Aorta (tissue), 5 donors: ENCODE measurements around the gene NCAN. TPM values are rescaled to one million over a fixed set of nuclear protein-coding genes. Genes with fewer than 3 reads are reported as not detected.

Experiments
- ATAC-seq: fragments of 200-7000 bp; cut with Tn5 transposase; one replicate; pipeline ENCODE4 v1.9.1; 2022; ENCODE audit warnings: moderate library complexity; ENCODE audit not compliant: low FRiP score
- DNase-seq, 2 donors: peaks; one replicate each; pipeline ENCODE4 v3.0.0-alpha.2; 2020
- H3K27ac ChIP-seq, 2 donors: one replicate each; pipeline ENCODE4 v1.5.1; 2013; ENCODE audit warnings: low read length in 2 of 2, mild to moderate bottlenecking in 2 of 2, moderate library complexity in 2 of 2, control low read depth in 1 of 2, inconsistent platforms in 1 of 2, low read depth in 1 of 2
- H3K27me3 ChIP-seq, 2 donors: one replicate each; pipeline ENCODE4 v1.6.1; 2013; ENCODE audit warnings: control low read depth in 1 of 2, low read length in 1 of 2, mild to moderate bottlenecking in 1 of 2, moderate library complexity in 1 of 2; ENCODE audit not compliant: insufficient read depth in 2 of 2, control insufficient read depth in 1 of 2
- H3K36me3 ChIP-seq, 2 donors: one replicate each; pipeline ENCODE4 v1.6.1; 2013; ENCODE audit warnings: control low read depth in 1 of 2, low read length in 1 of 2, mild to moderate bottlenecking in 1 of 2; ENCODE audit not compliant: insufficient read depth in 2 of 2, control insufficient read depth in 1 of 2
- H3K4me1 ChIP-seq, 2 donors: one replicate each; pipeline ENCODE4 v1.6.1; 2013; ENCODE audit warnings: low read length in 2 of 2, control low read depth in 1 of 2, mild to moderate bottlenecking in 1 of 2, moderate library complexity in 1 of 2; ENCODE audit not compliant: insufficient read depth in 2 of 2, control insufficient read depth in 1 of 2
- H3K4me3 ChIP-seq, 2 donors: one replicate each; pipeline ENCODE4 v1.5.1; 2013; ENCODE audit warnings: low read length in 2 of 2, control low read depth in 1 of 2, mild to moderate bottlenecking in 1 of 2
- H3K9me3 ChIP-seq: one replicate; pipeline ENCODE4 v1.6.1; 2013; ENCODE audit warnings: mild to moderate bottlenecking, low read length; ENCODE audit not compliant: control insufficient read depth
- WGBS, 2 donors: extraction: QIAGEN DNeasy Blood & Tissue Kit; methylation state at CpG; one replicate each; pipeline ENCODE4 v1.1.7; 2013; 5-methylcytosine and 5-hydroxymethylcytosine counted together
- intact Hi-C, 2 donors: fragments of 100-400 bp; cut with DNase I; formaldehyde crosslinking; loops; one replicate each; pipeline versions ENCODE4 v1.14.2 to v1.15.0; 2022
- polyA plus RNA-seq, 2 donors: library from polyadenylated mRNA; stranded (reverse); fragments of 200-250 nt; gene quantifications; one replicate each; pipeline ENCODE4 v1.2.3, GENCODE V29; 2013
- total RNA-seq, 2 donors: library from RNA; stranded (reverse); fragmentation: NEBNext Ultra II Directional; extraction: Animal tissue kit (Norgen Biotek cat#: 25700); gene quantifications; one replicate each; pipeline ENCODE4 v1.2.1, GENCODE V29; 2021
- donor health status: healthy with polysubstance abuse.
- donor health status: Bipolar disorder and iron deficiency.
- donor health status: DM: no; HTN: no; CAD: no.
- donor health status: DM: no; HTN: no; CAD: no.
- donor health status: DM: yes; HTN: yes; CAD: no.

The NCAN gene
- total and polyA plus RNA-seq, 4 donors, result not detected

DNA sequence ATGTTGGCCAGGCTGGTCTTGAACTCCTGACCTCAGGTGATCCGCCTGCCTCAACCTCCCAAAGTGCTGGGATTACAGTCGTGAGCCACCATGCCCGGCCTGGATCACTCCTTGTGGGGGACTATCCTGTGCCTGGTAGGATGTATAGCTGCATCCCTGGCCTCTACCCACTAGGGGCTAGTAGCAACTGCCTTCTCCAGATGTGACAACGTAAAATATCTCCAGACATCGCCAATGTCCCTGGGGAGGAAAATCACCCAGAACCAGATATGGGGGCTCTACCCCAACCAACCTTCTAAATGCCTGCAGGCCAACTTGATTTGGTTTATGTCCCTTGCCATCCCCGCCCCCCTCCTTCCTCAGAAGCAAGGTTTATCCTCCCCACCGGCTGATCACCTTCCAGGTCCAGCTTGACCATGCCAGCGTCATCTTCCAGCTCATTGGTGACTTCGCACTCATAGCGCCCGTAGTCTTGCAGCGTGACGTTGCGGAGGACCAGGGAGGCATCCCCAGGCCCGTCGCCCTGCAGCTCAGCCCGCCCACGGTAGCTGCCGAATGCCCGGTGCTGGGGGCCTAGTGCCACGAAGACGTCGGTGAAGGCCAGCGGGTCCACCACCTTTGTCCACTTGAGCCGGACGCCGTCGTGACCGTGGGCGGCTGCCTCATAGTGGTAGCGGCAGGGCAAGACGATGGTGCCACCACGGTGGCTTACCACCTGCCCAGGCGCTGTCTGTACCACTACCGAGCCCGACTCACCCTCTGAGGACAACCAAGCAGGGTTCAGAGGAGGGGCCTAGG is 48.9 kb downstream of the NCAN start:
- DNase-seq, result no peak
- Histone ChIP-seq H3K4me1 (no peaks in the 10 kb centered on the region), H3K36me3 (no peaks in the 10 kb centered on the region), H3K27me3 (no peaks in the 10 kb centered on the region), H3K4me3 (no peak overlapping the region), H3K9me3 (peaks cover 3% of the 10 kb centered on the region), H3K27ac (no peak overlapping the region)
- 46 to 48% methylated on average over 36 of the region's 36 CpGs for WGBS, 2 donors
- ATAC-seq, result no peak
- intact Hi-C loops, result no loop called here

DNA sequence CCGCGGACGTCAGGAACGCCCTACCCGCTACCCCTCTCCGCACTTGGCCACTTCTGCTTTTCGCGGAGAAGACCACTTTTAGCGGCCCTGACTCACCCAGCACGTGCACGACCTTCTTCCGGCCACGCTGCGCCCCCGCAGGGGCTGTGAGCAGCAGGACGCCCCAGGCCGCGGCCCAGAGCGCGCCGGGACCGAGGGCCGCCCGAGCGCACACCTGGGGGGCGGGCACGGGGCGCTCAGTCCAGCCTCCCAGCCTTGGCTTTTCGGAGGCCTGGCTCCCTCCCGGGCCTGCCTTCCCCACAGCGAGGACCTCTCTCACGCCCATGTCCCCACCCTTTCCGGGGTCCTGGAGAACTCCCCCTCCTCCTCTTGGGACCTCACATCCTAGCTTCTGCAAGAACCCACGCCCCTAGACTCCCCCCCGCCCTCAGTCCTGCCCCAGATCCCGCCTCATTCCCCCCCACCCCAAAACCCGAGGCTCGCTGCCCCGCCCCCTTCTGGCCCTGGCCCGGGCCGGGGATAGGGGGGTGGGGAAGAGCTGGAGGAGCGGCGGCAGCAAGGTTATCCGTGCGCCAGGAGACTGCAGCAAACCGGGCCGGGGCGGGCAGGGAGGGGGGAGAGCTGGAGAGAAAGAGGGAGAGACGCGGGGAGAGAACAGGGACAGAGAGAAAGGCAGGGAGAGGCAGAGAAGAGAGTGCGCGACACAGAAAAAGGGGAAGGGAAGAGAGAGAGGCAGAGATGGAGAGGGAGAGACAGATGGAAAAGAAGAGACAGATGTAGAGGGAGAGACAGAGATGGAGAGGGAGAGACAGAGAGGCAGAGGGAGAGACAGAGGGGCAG is 49.8 kb downstream of the NCAN start:
- no peak overlapping the region for H3K4me3 ChIP-seq
- intact Hi-C loops, result no loop called here
- no peaks in the 10 kb centered on the region for H3K27me3 ChIP-seq
- WGBS, 2 donors, result 1 to 2% methylated on average over 41 to 52 of the region's 52 CpGs
- H3K36me3 ChIP-seq, result no peaks in the 10 kb centered on the region
- no peak for DNase-seq
- peaks cover 3% of the 10 kb centered on the region for H3K9me3 ChIP-seq
- no peak overlapping the region for H3K27ac ChIP-seq
- no peaks in the 10 kb centered on the region for H3K4me1 ChIP-seq
- ATAC-seq, result no peak

GRCh38 chr19:19262190-19263057 is 50.7 kb downstream of the NCAN start:
- Histone ChIP-seq H3K9me3 (peaks cover 3% of the 10 kb centered on the region), H3K27me3 (no peaks in the 10 kb centered on the region), H3K4me3 (no peak overlapping the region), H3K27ac (no peak overlapping the region), H3K36me3 (no peaks in the 10 kb centered on the region), H3K4me1 (no peaks in the 10 kb centered on the region)
- DNase-seq (no peak), ATAC-seq (no peak)
- intact Hi-C loops, result no loop called here
- WGBS, 2 donors, result 5% methylated on average over 20 to 31 of the region's 31 CpGs

DNA sequence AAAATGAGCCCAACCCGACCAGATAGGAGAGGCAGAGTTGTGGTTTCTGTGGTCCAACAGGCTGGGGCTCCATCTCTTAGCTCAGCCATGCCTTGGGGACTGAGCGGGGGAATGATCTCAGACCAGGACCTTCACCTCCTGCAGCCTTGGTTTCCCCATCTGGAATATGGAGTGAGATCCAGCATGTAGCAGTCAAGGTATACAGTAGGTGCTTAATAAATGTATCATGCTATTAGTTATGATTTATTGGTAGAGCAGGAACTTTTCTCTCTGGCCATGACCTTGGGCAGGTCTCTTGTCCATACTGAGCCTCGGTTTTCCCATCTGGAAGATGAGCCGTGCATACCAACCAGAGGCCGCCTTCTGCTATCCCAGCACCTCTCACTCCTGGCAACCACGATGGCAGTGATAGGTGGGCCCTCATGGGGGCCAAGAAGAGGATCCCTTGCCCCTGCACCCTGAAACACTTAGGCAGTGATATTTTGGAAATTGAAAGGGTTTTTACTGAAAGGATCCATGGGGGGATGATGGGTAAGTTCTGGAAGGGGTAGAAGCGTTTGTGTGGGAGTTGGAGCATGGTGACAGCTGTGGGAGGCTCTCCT is 52.2 kb downstream of the NCAN start:
- Histone ChIP-seq H3K9me3 (peaks cover 3% of the 10 kb centered on the region), H3K27ac (no peak overlapping the region), H3K4me3 (no peak overlapping the region), H3K27me3 (no peaks in the 10 kb centered on the region), H3K4me1 (no peaks in the 10 kb centered on the region), H3K36me3 (no peaks in the 10 kb centered on the region)
- intact Hi-C loops, result no loop called here
- DNase-seq (no peak), ATAC-seq (no peak)
- 83% methylated on average over 7 of the region's 7 CpGs for WGBS, 2 donors

DNA sequence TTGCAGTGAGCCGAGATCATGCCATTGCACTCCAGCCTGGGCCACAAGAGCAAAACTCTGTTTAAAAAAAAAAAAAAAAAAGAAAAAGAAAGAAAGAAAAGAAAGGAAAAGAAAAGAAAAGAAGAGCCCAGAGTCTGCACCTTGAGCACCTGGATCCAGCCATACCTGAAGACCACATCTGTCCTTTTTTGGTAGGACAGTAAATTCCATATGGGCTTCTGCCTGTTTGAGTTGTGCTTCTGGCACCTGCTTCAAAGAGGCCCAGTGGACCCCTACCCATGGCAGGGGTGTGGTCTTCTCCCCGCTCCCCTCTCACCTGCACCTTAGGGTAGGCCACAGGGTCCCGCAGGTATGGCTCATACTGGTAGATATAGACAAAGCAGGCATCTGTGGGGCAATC is 55.5 kb downstream of the NCAN start:
- H3K27me3 ChIP-seq, result no peaks in the 10 kb centered on the region
- 96 to 97% methylated on average over 3 of the region's 3 CpGs for WGBS, 2 donors
- H3K9me3 ChIP-seq, result no peaks in the 10 kb centered on the region
- no peaks in the 10 kb centered on the region for H3K36me3 ChIP-seq
- H3K4me1 ChIP-seq, result no peaks in the 10 kb centered on the region
- no peak for DNase-seq
- no peak for ATAC-seq
- H3K4me3 ChIP-seq, result no peak overlapping the region
- H3K27ac ChIP-seq, result no peak overlapping the region
- intact Hi-C loops, result no loop called here

DNA sequence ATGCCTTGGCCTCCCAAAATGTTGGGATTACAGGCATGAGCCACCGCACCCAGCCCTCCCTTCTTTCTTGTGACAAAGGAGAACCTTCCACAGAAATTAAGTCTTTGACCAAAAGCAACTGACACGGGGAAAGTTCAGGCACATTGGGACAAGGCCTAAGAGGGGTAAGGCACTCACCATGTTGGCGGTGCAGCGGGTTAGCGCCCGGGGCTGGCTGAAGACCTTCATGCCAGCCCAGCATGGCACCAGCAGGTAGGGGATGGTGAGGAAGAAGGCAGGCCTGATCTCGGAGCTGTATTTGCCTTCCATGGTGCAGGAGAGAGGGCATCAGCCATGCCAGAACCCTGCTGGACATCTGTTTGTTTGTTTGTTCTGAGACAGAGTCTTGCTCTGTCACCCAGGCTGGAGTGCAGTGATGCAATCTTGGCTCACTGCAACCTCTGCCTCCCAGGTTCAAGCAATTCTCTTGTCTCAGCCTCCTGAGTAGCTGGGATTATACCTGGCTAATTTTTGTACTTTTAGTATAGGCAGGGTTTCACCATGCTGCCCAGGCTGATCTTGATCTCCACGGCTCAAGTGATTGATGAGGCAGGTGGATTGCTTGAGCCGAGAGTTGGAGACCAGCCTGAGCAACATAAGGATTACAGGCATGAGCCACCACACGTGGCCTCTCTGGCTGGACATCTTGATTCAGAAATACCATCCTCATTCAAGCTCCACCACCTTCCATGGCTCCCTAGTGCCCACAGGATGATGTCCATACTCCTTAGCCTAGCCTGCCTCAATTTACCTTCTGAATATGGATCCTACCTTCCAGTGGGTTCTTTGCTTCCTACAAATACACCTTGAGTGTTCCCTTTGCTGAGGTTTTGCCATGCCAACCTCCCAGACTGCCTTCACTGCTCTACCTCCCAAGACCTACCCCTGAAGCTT is 57.0 kb downstream of the NCAN start:
- DNase-seq, result no peak

DNA sequence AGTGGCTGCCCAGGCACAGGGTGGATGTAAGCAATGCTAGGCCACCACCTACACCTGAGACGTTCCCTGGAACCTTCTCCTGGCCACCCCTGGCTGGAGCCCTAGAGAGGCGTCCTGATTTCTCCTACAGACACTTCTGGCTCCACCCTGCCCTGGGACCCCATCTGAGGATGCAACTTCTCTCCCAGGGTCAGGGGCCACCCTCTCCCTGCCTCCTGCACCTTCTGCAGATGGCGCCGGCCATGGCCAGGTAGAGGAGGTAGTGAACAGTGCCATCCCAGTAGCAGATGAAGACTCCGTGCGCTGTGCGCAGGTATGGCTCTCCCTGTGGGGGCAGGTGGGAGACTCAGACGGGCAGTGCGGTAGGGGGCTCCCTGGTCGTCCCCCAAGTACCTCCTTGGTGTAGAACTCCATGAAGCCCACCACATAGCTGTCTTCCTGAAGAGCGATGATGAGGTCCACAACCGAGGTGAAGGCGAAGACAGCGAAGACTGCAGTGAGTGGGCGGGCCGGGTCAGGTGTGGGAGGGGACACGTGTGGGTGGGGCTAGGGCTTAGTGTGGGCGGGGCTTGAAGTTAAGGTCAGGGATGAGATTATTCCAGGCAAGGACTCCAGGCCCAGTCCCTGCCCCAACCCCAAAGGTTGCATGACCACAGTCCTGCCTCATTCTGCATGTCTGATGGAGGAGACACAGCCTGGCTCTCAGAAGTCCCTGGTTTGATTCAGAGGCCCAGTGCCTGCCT is 58.4 kb downstream of the NCAN start:
- Histone ChIP-seq H3K9me3 (no peaks in the 10 kb centered on the region), H3K27ac (no peak overlapping the region), H3K4me1 (no peaks in the 10 kb centered on the region), H3K27me3 (no peaks in the 10 kb centered on the region), H3K36me3 (no peaks in the 10 kb centered on the region), H3K4me3 (no peak overlapping the region)
- 74 to 76% methylated on average over 18 of the region's 18 CpGs for WGBS, 2 donors
- DNase-seq (no peak), ATAC-seq (no peak)
- intact Hi-C loops, result no loop called here

More for the DNA sequence above, 57.0 kb downstream of the NCAN start:
- no peak for ATAC-seq
- H3K27me3 ChIP-seq, result no peaks in the 10 kb centered on the region
- H3K4me1 ChIP-seq, result no peaks in the 10 kb centered on the region
- H3K4me3 ChIP-seq, result no peak overlapping the region
- intact Hi-C loops, result no loop called here
- 78 to 80% methylated on average over 10 of the region's 10 CpGs for WGBS, 2 donors
- no peaks in the 10 kb centered on the region for H3K9me3 ChIP-seq
- H3K27ac ChIP-seq, result no peak overlapping the region
- H3K36me3 ChIP-seq, result no peaks in the 10 kb centered on the region
